GM23248 (cell line): Measurements from ENCODE around the gene HYOU1.

Experiments used
- EZH2 ChIP-seq: fragments of 200-600 bp; sonication (generic); IDR thresholded peaks from 2 replicates; pipeline ENCODE4 v1.6.1; 2018; ENCODE audit warnings: antibody characterized with exemption, mild to moderate bottlenecking; ENCODE audit not compliant: insufficient read depth, poor library complexity, severe bottlenecking
- EZH2phosphoT487 ChIP-seq: fragments of 200-600 bp; sonication (generic); IDR thresholded peaks from 2 replicates; pipeline ENCODE4 v1.6.1; 2018; ENCODE audit warnings: antibody characterized with exemption, moderate library complexity, mild to moderate bottlenecking, low read depth; ENCODE audit not compliant: insufficient read depth

GRCh38 chr11:119011476-119012053 is 45.4 kb downstream of the HYOU1 start:
- TF ChIP-seq EZH2 = no peak
- no peak for TF ChIP-seq EZH2phosphoT487
